HUES64 (cell line): ENCODE data around the gene PAK6.

Source experiments
- H3K27ac ChIP-seq: 2 replicates; pipeline ENCODE4 v1.7.0; 2013; ENCODE audit warnings: low read depth, low read length, inconsistent platforms
- H3K27me3 ChIP-seq: 2 replicates; pipeline ENCODE4 v1.6.1; 2013; ENCODE audit warnings: mild to moderate bottlenecking, low read length; ENCODE audit not compliant: insufficient read depth
- H3K36me3 ChIP-seq: 2 replicates; pipeline ENCODE4 v1.6.1; 2013; ENCODE audit warnings: mild to moderate bottlenecking, low read length; ENCODE audit not compliant: insufficient read depth
- H3K4me1 ChIP-seq: 2 replicates; pipeline ENCODE4 v1.6.1; 2013; ENCODE audit warnings: mild to moderate bottlenecking, low read length, moderate library complexity; ENCODE audit not compliant: insufficient read depth
- H3K4me3 ChIP-seq: 2 replicates; pipeline ENCODE4 v1.5.1; 2013; ENCODE audit warnings: mild to moderate bottlenecking, low read length, moderate library complexity
- H3K9ac ChIP-seq: 2 replicates; pipeline ENCODE4 v1.6.1; 2013; ENCODE audit warnings: mild to moderate bottlenecking, low read depth, low read length
- H3K9me3 ChIP-seq: 2 replicates; pipeline ENCODE4 v1.6.1; 2013; ENCODE audit warnings: low read depth, low read length; ENCODE audit not compliant: insufficient read depth
- WGBS: fragments of 150-250, 120-280 bp; methylation state at CpG from one replicate; pipeline ENCODE4 v1.1.7; 2013; ENCODE audit warnings: missing lambda C conversion rate; 5-methylcytosine and 5-hydroxymethylcytosine counted together

Gene PAK6

DNA sequence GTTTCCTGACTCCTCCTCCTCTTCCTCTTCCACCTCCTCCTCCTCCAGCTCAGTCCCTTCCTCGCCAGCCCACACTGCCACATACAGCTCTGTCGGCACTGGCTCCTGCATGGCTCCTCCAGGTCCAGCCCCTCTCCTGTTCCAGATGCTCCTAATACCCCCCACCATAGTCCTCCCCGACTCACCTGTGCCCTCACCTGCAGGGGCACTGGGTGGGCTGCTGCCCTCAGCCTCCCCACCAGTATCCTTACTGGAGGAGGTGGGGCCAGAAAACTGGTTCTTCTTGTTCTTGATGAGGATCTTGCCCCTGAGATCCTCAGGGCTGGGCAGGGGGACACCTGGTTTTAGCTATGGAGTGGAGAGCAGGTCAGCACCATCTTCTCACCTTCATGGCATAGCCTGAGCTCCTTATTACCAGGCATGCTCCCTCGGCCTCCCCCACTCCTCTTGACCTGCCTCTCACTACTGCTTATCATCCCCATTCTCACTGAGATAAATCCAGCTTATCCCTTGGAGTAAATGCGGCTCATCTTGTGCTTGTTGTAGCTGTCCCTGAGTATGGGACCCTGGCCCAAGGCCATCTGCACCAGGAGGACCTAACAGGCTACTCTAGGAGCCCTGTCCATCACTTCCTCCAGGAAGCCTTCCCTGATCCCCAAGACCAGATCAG is 57.8 kb downstream of the PAK6 start:
- Histone ChIP-seq H3K36me3 (no peaks in the 10 kb centered on the region), H3K4me1 (0 out of 2 replicates have a peak, but pooled peaks cover 13% of the 10 kb centered on the region), H3K27ac (no peak overlapping the region), H3K9ac (no peak overlapping the region), H3K27me3 (peaks cover 21% of the 10 kb centered on the region), H3K4me3 (no peak overlapping the region), H3K9me3 (peaks cover 3% of the 10 kb centered on the region; the same call in 1 of the 2 replicates)
- 82% methylated on average over 5 of the region's 5 CpGs for WGBS

DNA sequence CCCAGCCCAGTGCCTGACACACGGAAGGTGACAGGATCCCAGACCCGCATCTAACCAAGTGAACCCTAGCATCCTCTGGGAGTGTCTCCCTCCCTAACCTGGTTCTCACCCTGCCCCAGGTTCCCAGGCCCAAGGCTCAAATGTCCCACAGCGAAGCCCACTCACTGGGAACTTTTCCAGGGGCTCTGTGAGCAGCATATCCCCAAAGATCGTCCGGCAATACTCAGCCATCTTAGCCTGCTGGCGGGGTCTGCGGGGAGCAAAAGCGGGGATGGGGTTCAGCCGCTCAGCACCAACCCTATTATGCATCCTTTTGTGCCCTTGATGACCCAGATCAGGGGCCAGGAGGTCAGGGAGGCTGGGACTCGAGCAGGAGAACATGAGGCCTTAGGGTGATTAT is 58.5 kb downstream of the PAK6 start:
- Histone ChIP-seq H3K27ac (no peak overlapping the region), H3K36me3 (no peaks in the 10 kb centered on the region), H3K4me1 (0 out of 2 replicates have a peak, but pooled peaks cover 11% of the 10 kb centered on the region), H3K9me3 (peaks cover 3% of the 10 kb centered on the region; the same call in 1 of the 2 replicates), H3K27me3 (peaks cover 15% of the 10 kb centered on the region), H3K9ac (no peak overlapping the region), H3K4me3 (no peak overlapping the region)
- WGBS: 93% methylated on average over 10 of the region's 10 CpGs

DNA sequence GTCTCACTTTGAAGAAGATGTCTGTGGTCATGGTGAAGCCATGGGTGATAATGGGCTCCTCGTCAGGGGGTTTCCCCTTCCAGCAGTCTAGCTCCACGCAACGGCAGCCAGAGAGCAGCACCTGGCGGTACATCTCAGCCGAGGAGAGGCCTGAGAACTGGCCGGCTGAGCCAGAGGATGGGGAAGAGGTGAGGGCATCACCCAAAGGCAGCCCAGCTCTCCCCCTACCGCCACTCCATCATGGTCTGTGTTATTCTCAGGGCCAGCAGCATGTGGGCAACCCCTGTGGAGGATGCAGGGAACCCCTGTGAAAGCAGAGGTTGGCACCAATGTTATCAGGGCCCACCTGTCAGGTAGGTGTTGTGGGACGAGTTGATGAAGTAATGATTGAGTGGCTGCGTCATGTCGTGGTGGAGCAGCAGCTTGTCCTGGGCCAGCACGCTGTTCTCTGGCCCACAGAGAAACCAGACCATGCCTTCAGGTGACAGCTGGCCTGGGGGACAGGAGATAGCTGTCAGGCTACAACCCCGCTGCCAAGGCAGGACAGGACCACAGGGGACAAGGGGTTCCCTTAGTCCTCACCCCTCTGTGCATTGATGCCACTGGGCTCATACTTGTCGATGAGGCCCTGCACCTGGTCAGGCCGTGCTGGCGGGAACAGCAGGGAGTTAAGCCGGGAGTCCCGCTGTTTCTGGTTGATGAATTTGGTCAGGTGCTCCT is 59.5 kb downstream of the PAK6 start:
- no peak overlapping the region for H3K4me3 ChIP-seq
- H3K4me1 ChIP-seq: 0 out of 2 replicates have a peak, but pooled peaks cover 10% of the 10 kb centered on the region
- no peak overlapping the region for H3K9ac ChIP-seq
- peaks cover 5% of the 10 kb centered on the region; the same call in 1 of the 2 replicates for H3K27me3 ChIP-seq
- no peak overlapping the region for H3K27ac ChIP-seq
- H3K36me3 ChIP-seq: no peaks in the 10 kb centered on the region
- WGBS: 93% methylated on average over 17 of the region's 17 CpGs
- peaks cover 3% of the 10 kb centered on the region; the same call in 1 of the 2 replicates for H3K9me3 ChIP-seq

DNA sequence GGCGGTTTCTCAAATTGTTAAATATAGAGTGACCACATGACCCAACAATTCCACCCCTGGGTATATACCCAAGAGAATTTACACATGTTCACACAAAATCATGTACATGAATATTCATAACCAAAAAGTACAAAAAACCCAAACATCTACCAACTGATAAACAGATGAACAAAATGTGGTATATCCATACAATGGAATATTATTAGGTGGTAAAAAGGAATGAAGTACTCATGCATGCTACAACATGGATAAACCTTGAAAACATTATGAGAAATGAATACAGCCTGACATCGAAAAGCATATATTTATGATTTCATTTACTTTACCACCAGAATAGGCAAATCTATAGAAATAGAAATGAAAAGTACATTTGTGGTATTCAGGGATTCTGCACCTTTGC is 61.5 kb downstream of the PAK6 start:
- H3K4me3 ChIP-seq: no peak overlapping the region
- H3K9me3 ChIP-seq: peaks cover 3% of the 10 kb centered on the region; the same call in 1 of the 2 replicates
- 0 out of 2 replicates have a peak, but pooled peaks cover 6% of the 10 kb centered on the region for H3K4me1 ChIP-seq
- 100% methylated on average over 1 of the region's 2 CpGs for WGBS
- H3K36me3 ChIP-seq: no peaks in the 10 kb centered on the region
- H3K9ac ChIP-seq: no peak overlapping the region
- no peaks in the 10 kb centered on the region for H3K27me3 ChIP-seq
- no peak overlapping the region for H3K27ac ChIP-seq

DNA sequence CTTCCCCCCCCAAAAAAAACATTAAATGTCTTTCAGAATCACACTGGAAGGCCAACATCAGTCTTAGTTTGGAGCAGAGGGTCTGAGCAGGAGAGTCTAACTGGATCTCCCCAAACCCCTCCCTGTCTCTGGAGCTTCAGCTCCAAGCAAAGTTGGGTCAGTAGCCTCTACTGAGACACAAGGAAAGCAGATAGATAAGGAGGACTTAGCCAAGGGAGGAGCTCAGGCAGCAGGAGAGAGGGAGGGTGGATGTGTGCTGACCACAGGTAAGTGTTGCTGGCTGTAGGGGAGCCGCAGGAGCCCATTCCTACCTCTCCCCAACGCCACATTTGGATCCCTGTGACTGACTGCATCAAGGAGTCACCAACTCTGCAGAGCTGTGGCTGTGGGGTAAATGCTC is 61.9 kb downstream of the PAK6 start:
- H3K36me3 ChIP-seq: no peaks in the 10 kb centered on the region
- 0 out of 2 replicates have a peak, but pooled peaks cover 6% of the 10 kb centered on the region for H3K4me1 ChIP-seq
- no peak overlapping the region for H3K9ac ChIP-seq
- H3K4me3 ChIP-seq: no peak overlapping the region
- WGBS: 73% methylated on average over 2 of the region's 2 CpGs
- no peak overlapping the region for H3K27ac ChIP-seq
- no peaks in the 10 kb centered on the region for H3K27me3 ChIP-seq
- peaks cover 3% of the 10 kb centered on the region; the same call in 1 of the 2 replicates for H3K9me3 ChIP-seq

DNA sequence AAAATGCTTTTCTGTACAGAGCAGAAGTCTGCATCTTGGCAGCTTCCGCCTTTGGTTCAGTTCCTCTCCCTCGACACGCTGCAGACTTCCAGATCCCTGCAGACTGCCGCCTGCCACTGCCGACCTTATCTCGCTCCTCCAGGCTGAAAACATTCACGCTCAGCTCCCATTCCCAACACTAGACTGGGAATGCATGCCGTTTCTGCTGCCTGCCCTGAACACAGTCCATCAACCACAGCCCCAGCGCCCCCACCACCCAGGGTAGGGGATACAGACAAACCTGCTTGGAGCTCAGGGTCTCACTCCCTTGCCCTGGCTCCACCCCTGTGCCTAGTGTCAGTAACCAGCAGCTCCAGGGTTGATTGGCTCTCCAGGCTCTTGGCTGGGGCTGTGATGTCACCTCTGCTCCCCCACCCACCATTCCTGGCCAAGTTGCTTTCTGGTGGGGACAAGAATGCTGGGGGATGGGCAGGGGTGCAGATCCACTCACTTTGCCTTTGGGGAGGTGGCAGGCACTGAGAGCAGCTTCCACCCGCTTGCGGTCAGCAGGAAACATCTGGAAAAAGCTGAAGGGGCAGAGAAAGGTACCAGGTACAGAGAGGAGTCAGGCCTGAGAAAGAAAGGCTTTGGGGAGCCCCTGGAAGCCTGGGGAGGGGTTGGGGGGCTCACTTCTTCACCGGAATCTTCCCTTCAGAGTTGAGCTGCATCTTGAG is 62.8 kb downstream of the PAK6 start:
- 71% methylated on average over 12 of the region's 12 CpGs for WGBS
- H3K9me3 ChIP-seq: peaks cover 3% of the 10 kb centered on the region; the same call in 1 of the 2 replicates
- H3K36me3 ChIP-seq: no peaks in the 10 kb centered on the region
- H3K4me1 ChIP-seq: 0 out of 2 replicates have a peak, but pooled peaks cover 7% of the 10 kb centered on the region
- H3K4me3 ChIP-seq: no peak overlapping the region
- no peak overlapping the region for H3K27ac ChIP-seq
- H3K9ac ChIP-seq: peak overlapping the region; percentile 43; the same call in 1 of the 2 replicates
- no peaks in the 10 kb centered on the region for H3K27me3 ChIP-seq

DNA sequence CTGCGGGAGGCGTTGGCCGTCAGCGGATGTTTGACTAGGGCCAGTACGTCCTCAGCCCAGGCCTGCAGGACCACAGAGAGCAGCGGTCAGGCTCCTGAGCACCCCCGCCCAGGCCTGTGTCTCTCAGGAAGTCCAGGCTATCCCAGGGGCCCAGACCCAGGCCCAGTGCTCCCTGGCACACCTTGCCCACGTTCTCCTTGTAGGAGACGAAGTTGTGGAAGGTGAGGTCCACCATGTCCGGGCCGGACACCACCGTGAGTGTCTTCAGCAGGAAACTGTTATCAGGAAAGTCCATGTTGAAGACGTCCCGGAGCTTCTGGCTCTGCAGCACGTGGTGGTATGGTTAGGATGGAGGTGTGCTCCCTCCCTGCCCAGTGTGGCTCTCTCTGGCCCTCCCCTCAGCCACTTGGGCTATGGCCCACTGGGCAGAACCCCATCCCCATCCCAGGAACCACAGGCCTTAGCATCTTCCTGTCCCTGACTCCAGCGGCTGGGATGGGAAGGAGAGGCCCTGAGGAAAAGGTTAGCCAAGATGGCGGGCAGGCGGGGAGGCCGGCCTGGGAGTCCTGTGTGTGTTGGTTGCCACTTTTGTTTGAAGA is 63.5 kb downstream of the PAK6 start:
- Histone ChIP-seq H3K4me3 (no peak overlapping the region), H3K4me1 (peaks cover 14% of the 10 kb centered on the region), H3K9ac (no peak overlapping the region), H3K9me3 (peaks cover 3% of the 10 kb centered on the region; the same call in 1 of the 2 replicates), H3K27me3 (no peaks in the 10 kb centered on the region), H3K27ac (no peak overlapping the region), H3K36me3 (no peaks in the 10 kb centered on the region)
- 95% methylated on average over 19 of the region's 19 CpGs for WGBS

DNA sequence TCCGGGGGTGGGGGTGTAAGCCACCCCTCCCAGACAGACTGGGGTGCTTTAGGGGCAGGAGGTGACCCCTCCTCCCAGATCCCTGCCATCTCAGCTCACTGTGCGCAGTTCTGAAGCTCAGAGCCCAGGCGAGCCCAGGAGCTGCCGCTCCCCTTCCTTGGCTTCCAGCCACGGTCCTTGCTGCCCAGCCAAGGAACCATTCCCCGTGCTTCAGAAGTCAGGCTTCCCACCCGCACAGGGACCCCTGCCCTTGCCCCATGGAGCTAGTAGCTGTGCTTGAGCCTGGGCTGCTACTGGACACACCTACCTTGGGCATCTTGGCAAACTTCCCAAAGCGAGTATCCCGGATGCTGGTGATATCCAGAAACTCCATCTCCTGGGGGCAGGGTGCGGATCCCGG is 64.1 kb downstream of the PAK6 start:
- Histone ChIP-seq H3K27me3 (no peaks in the 10 kb centered on the region), H3K9me3 (peaks cover 3% of the 10 kb centered on the region; the same call in 1 of the 2 replicates), H3K4me3 (no peak overlapping the region), H3K9ac (no peak overlapping the region), H3K4me1 (peaks cover 19% of the 10 kb centered on the region), H3K27ac (no peak overlapping the region), H3K36me3 (no peaks in the 10 kb centered on the region)
- 95% methylated on average over 10 of the region's 11 CpGs for WGBS

DNA sequence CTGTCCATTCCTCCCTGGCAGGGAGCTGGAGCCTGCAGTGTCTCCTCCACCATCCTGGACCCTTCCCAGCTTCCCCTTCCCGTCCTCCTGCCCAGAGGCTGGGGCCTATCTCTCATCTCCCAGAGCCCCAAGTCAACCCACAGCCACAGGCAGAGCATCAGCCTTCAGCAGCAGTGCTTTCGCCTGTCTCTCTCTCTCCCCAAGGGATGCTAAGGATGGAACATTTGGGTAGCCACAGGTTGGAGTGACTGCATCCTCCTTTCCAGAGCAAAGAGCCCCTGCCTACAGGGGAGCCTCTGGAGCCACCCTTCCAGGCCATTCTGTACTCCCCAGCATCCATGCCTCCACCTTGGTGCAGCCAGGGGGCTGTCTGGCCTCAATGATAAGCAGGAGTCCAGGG is 64.7 kb downstream of the PAK6 start:
- no peak overlapping the region for H3K27ac ChIP-seq
- H3K27me3 ChIP-seq: no peaks in the 10 kb centered on the region
- no peak overlapping the region for H3K4me3 ChIP-seq
- peaks cover 22% of the 10 kb centered on the region for H3K4me1 ChIP-seq
- H3K36me3 ChIP-seq: no peaks in the 10 kb centered on the region
- 74% methylated on average over 2 of the region's 2 CpGs for WGBS
- no peak overlapping the region for H3K9ac ChIP-seq
- peaks cover 3% of the 10 kb centered on the region; the same call in 1 of the 2 replicates for H3K9me3 ChIP-seq

DNA sequence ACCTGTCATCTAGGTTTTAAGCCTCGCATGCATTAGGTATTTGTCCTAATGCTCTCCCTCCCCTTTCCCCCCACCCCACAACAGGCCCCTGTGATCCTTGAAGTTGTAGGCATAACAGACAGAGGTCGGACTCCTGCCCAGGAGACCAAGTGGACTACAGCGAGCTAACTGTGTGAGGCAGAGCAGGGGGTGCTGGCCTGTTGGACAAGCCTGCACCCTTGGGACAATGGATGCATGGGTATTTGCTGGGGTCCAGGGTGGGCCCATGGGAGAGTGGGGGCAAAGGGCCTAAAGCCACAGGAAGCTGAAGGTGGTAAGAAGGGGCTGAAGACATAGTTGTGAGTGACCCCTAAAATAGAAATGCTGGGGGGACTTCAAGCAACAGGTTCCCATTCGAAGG is 66.4 kb downstream of the PAK6 start:
- 0 out of 2 replicates have a peak, but pooled peaks cover 3% of the 10 kb centered on the region for H3K27me3 ChIP-seq
- H3K36me3 ChIP-seq: no peaks in the 10 kb centered on the region
- no peak overlapping the region for H3K9ac ChIP-seq
- H3K4me1 ChIP-seq: peaks cover 32% of the 10 kb centered on the region
- peaks cover 2% of the 10 kb centered on the region; the same call in 1 of the 2 replicates for H3K9me3 ChIP-seq
- 86% methylated on average over 4 of the region's 4 CpGs for WGBS
- no peak overlapping the region for H3K27ac ChIP-seq
- no peak overlapping the region for H3K4me3 ChIP-seq
